Endothelial cell (in vitro differentiated cells): ENCODE measurements around the gene ARVCF. TPM values are rescaled to one million over a fixed set of nuclear protein-coding genes. Genes with fewer than 3 reads are reported as not detected.

Source experiments
- DNase-seq: peaks from one replicate; pipeline ENCODE4 v3.0.0; 2021; ENCODE audit warnings: low spot score
- H3K27ac Mint-ChIP-seq: one replicate; pipeline ENCODE4 v1.8.0; 2021; ENCODE audit warnings: mixed read lengths, inconsistent platforms; ENCODE audit not compliant: unreplicated experiment
- H3K27me3 Mint-ChIP-seq: one replicate; pipeline ENCODE4 v1.8.0; 2021; ENCODE audit warnings: mild to moderate bottlenecking, moderate library complexity, mixed read lengths, inconsistent platforms; ENCODE audit not compliant: unreplicated experiment
- H3K36me3 Mint-ChIP-seq: one replicate; pipeline ENCODE4 v1.8.0; 2021; ENCODE audit warnings: mild to moderate bottlenecking, low read depth, mixed read lengths, inconsistent platforms; ENCODE audit not compliant: unreplicated experiment
- H3K4me1 Mint-ChIP-seq: one replicate; pipeline ENCODE4 v1.8.0; 2021; ENCODE audit warnings: mild to moderate bottlenecking, mixed read lengths, inconsistent platforms; ENCODE audit not compliant: unreplicated experiment
- H3K4me3 Mint-ChIP-seq: one replicate; pipeline ENCODE4 v1.8.0; 2021; ENCODE audit warnings: mild to moderate bottlenecking, mixed read lengths, inconsistent platforms; ENCODE audit not compliant: unreplicated experiment
- H3K9me3 Mint-ChIP-seq: one replicate; pipeline ENCODE4 v1.8.0; 2021; ENCODE audit warnings: mixed read lengths, inconsistent platforms; ENCODE audit not compliant: unreplicated experiment
- CTCF ChIP-seq: fragments of 200-600 bp; sonication (generic); IDR thresholded peaks from one replicate; pipeline ENCODE4 v1.5.0; 2021; ENCODE audit warnings: antibody characterized with exemption; ENCODE audit not compliant: unreplicated experiment
- total RNA-seq: library from RNA; stranded (reverse); fragmentation: NEBNext Ultra II Directional; extraction: Animal tissue kit (Norgen Biotek cat#: 25700); gene quantifications from one replicate; pipeline ENCODE4 v1.2.1, GENCODE V29; 2021; ENCODE audit not compliant: unreplicated experiment

The ARVCF gene
- total RNA-seq, 1 donor from 2014 or later = 67.3 TPM

DNA sequence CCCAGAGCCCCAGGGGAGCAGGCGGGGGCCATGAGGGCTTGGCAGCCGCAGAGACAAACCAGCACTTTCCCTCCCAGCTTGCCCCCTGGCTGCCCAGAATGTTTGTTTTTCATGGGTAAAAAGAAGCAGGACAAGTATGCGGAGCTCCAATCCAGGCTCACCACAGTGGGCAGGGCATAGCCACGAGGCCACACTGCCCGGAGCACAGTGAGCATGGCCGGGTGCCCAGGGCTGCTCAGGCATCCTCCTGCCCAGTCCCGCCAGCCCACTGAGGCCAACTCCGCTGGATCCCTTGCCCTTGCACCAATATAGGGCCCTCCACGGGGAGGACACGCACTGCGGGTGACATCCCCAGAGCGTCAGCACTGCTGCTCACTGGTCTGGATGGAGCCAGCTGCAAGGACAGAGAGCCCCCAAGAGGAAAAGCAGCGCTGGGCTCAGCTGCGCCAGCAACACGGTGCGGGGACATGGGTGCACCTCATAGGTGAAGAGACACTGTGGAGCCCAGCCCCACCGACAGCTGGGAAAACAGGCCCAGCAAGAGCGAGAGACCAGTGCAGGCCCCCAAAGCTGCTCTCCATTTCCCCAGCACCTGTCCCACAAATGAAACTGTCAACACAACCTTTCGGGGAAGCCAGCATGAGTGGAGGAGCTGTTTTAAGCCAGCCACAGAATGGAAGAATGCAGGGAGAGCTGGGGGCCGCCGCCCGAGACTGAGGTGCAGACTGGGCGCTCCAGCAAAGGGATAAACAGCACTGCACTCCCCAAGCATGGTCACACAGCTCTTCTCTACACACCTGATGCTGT is 24.8 kb downstream of the ARVCF start:
- H3K4me3 Mint-ChIP-seq = no peak overlapping the region
- no peak overlapping the region for H3K27ac Mint-ChIP-seq
- DNase-seq = no peak
- no peaks in the 10 kb centered on the region for H3K4me1 Mint-ChIP-seq
- H3K27me3 Mint-ChIP-seq = peaks cover 11% of the 10 kb centered on the region
- no peak for TF ChIP-seq CTCF
- no peaks in the 10 kb centered on the region for H3K9me3 Mint-ChIP-seq
- no peaks in the 10 kb centered on the region for H3K36me3 Mint-ChIP-seq

DNA sequence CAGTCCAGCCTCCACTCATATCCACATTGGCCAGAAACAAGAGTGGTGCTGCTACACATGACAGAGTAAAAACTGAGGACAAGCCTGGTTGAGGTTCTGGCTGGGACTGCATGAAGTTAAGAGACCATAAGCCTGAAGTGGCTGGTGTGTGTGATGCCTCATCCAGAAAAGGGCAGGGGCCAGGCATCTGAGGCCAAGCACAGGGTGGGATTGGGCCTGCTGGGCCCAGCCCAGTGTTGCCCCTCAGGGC is 25.3 kb downstream of the ARVCF start:
- Mint-ChIP-seq H3K4me1 (no peaks in the 10 kb centered on the region), H3K27ac (no peak overlapping the region), H3K9me3 (no peaks in the 10 kb centered on the region), H3K36me3 (no peaks in the 10 kb centered on the region), H3K4me3 (no peak overlapping the region), H3K27me3 (peaks cover 6% of the 10 kb centered on the region)
- no peak for TF ChIP-seq CTCF
- DNase-seq = no peak

- H3K4me1 Mint-ChIP-seq = no peaks in the 10 kb centered on the region
- no peak overlapping the region for H3K27ac Mint-ChIP-seq
- H3K4me3 Mint-ChIP-seq = no peak overlapping the region
- no peak for TF ChIP-seq CTCF
- H3K27me3 Mint-ChIP-seq = peaks cover 7% of the 10 kb centered on the region
- H3K36me3 Mint-ChIP-seq = no peaks in the 10 kb centered on the region
- H3K9me3 Mint-ChIP-seq = no peaks in the 10 kb centered on the region
- DNase-seq = no peak
These were observed 25.8 kb downstream of the ARVCF start for GRCh38 chr22:19990609-19991394.

GRCh38 chr22:19990188-19990587 is 26.4 kb downstream of the ARVCF start:
- DNase-seq = no peak
- H3K4me1 Mint-ChIP-seq = no peaks in the 10 kb centered on the region
- no peaks in the 10 kb centered on the region for H3K36me3 Mint-ChIP-seq
- peaks cover 11% of the 10 kb centered on the region for H3K27me3 Mint-ChIP-seq
- no peak for TF ChIP-seq CTCF
- no peak overlapping the region for H3K27ac Mint-ChIP-seq
- H3K4me3 Mint-ChIP-seq = no peak overlapping the region
- H3K9me3 Mint-ChIP-seq = no peaks in the 10 kb centered on the region

DNA sequence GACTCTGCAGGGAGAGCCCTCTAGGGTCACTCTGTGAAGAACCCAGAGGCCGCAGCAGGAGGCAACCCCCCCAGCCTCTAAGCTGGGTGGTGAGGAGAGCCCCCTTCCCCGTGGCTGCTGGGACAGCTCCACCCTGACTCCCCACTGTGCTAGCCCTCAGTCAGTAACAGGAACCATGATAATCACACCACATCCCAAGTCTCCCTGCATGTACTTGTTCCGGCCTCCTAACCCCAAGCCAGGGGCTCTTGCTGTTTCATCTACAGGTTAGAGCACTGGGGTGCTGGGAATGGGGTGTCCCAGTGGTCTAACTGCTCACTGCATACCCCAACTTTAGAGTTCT is 26.9 kb downstream of the ARVCF start:
- peaks cover 11% of the 10 kb centered on the region for H3K27me3 Mint-ChIP-seq
- no peaks in the 10 kb centered on the region for H3K4me1 Mint-ChIP-seq
- H3K9me3 Mint-ChIP-seq = no peaks in the 10 kb centered on the region
- no peak for TF ChIP-seq CTCF
- no peak overlapping the region for H3K27ac Mint-ChIP-seq
- no peaks in the 10 kb centered on the region for H3K36me3 Mint-ChIP-seq
- no peak overlapping the region for H3K4me3 Mint-ChIP-seq
- no peak for DNase-seq
